ENCODE results near the gene NCCRP1.

DNA sequence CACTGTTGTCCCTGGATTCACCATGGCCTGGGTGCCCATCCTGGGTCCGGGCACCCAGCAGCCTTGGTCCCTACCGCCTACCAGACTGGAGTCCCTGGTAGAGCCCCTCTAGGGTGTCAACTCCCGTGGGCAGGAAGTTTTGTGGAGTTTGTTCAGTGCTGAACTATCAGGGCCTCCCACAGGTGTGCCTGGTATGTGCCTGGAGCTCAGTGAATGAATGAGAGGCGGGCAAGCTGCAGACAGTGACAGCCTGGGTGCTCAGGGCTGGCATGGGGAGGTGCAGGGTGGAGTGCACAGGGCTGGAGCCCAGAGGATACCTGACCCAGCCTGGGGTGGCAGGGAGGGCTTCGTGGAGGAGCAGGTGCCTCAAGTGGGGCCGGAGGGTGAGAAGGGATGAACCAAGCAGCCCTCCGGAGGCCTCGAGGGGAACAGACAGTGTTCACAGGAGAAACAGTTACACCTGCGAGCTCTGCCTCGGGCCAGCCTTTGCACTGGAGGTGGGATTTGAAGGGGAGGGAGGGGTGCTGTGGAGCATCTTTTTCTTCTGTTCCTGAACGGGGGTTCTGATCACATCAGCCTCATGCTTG, 41.6 kb upstream of the NCCRP1 start:
- TF ChIP-seq CTCF (IDR thresholded peaks at IDR 0.05) (no peak), POLR2A (IDR thresholded peaks at IDR 0.05) (no peak)
